Muscle layer of colon (tissue), 2 donors: ENCODE data around the gene FLYWCH1.
"Not testable (repeated sequence)": the region's sequence is repeated elsewhere in the genome, so short reads cannot be mapped to it uniquely, and the experiment has no call there.

Source experiments
- H3K27ac ChIP-seq: one replicate; pipeline ENCODE4 v1.7.0; 2013; ENCODE audit warnings: low read depth, mild to moderate bottlenecking, low read length, moderate library complexity
- H3K27me3 ChIP-seq, 2 donors: one replicate each; pipeline ENCODE4 v1.7.0; 2013; ENCODE audit warnings: low read length in 2 of 2, mild to moderate bottlenecking in 2 of 2; ENCODE audit not compliant: insufficient read depth in 2 of 2, control insufficient read depth in 1 of 2
- H3K36me3 ChIP-seq: one replicate; pipeline ENCODE4 v1.7.0; 2013; ENCODE audit warnings: mild to moderate bottlenecking, low read length; ENCODE audit not compliant: insufficient read depth
- H3K4me1 ChIP-seq: one replicate; pipeline ENCODE4 v1.7.0; 2013; ENCODE audit warnings: mild to moderate bottlenecking, low read length; ENCODE audit not compliant: insufficient read depth
- H3K4me3 ChIP-seq, 2 donors: one replicate each; pipeline ENCODE4 v1.7.0; 2013; ENCODE audit warnings: low read length in 2 of 2, low read depth in 1 of 2, mild to moderate bottlenecking in 1 of 2, moderate library complexity in 1 of 2
- H3K9ac ChIP-seq: one replicate; pipeline ENCODE4 v1.7.0; 2013; ENCODE audit warnings: low read length
- H3K9me3 ChIP-seq: one replicate; pipeline ENCODE4 v1.7.0; 2013; ENCODE audit warnings: mild to moderate bottlenecking, low read length
- donor health status: abdominal sarcoma.
- donor health status: Adenocarcinoma of cecum.

The FLYWCH1 gene

DNA sequence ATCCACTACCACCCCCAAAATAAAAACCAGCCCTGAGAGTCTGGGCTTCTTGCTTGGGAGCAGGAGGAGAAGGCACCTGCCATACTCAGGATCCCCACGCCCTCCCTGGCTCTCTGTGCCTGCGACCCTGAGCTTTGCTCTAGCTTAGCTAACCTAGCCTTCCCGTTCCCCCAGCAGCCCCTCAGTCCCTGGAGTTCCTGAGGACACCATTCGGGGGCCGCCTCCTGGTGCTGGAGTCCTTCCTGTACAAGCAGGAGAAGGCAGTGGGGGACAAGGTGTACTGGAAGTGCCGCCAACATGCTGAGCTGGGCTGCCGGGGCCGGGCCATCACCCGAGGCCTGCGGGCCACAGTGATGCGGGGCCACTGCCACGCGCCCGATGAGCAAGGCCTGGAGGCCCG, 18.5 kb downstream of the FLYWCH1 start:
- H3K4me1 ChIP-seq, result no peaks in the 10 kb centered on the region

DNA sequence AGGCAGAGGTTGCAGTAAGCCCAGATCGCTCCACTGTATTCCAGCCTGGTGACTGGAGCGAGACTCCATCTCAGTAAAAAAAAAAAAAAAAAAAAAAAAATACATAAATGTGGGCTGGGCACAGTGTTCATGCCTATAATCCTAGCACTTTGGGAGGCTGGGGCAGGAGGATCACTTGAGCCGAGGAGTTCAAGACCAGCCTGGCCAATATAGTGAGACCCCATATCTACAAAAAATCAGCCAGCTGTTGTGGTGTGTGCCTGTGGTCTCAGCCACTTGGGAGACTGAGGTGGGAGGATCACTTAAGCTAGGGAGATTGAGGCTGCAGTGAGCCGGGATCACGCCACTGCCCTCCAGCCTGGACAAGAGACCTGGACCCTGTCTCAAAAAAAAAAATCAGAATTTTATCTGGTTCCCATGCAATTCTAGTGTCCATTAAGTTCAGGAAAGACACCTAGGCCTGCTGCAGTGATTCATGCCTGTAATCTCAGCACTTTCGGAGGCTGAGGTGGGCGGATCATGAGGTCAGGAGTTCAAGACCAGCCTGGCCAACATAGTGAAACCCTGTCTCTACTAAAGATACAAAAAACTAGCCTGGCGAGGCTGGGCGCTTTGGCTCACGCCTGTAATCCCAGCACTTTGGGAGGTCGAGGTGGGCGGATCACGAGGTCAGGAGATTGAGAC, 19.6 kb downstream of the FLYWCH1 start:
- peaks cover 18% of the 10 kb centered on the region for H3K36me3 ChIP-seq
- not testable (repeated sequence) for H3K9me3 ChIP-seq, H3K4me3 ChIP-seq, H3K27ac ChIP-seq, H3K27me3 ChIP-seq, H3K4me1 ChIP-seq, H3K9ac ChIP-seq

More for the DNA sequence above, 18.5 kb downstream of the FLYWCH1 start:
- no peaks in the 10 kb centered on the region for H3K27me3 ChIP-seq
- no peaks in the 10 kb centered on the region for H3K9me3 ChIP-seq
- no peak overlapping the region for H3K27ac ChIP-seq
- H3K36me3 ChIP-seq, result peaks cover 14% of the 10 kb centered on the region
- no peak overlapping the region for H3K9ac ChIP-seq
- H3K4me3 ChIP-seq, result no peak overlapping the region

DNA sequence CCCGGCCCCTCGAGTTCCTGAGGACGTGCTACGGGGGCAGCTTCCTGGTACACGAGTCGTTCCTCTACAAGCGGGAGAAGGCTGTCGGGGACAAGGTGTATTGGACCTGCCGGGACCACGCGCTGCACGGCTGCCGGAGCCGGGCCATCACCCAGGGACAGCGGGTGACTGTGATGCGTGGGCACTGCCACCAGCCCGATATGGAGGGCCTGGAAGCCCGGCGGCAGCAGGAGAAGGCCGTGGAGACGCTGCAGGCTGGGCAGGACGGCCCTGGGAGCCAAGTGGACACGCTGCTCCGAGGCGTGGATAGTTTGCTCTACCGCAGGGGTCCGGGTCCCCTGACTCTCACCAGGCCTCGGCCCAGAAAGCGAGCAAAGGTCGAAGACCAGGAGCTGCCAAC, 21.4 kb downstream of the FLYWCH1 start:
- Histone ChIP-seq H3K27ac (no peak overlapping the region), H3K9ac (no peak overlapping the region), H3K36me3 (peaks cover 33% of the 10 kb centered on the region), H3K4me1 (no peaks in the 10 kb centered on the region), H3K27me3 (no peaks in the 10 kb centered on the region), H3K4me3 (no peak overlapping the region), H3K9me3 (no peaks in the 10 kb centered on the region)

DNA sequence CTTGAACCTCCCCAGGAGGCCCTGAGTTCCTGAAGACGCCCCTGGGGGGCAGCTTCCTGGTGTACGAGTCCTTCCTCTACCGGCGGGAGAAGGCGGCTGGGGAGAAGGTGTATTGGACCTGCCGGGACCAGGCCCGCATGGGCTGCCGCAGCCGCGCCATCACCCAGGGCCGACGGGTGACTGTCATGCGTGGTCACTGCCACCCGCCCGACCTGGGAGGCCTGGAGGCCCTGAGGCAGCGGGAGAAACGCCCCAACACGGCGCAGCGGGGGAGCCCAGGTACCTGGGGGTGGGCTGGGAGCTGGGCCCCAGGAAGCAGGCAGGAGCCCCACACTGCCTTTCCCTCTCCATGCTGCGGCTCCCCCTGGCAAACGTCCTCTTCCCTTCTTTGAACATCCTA, 22.0 kb downstream of the FLYWCH1 start:
- H3K4me3 ChIP-seq, result no peak overlapping the region
- no peaks in the 10 kb centered on the region for H3K4me1 ChIP-seq
- peaks cover 34% of the 10 kb centered on the region for H3K36me3 ChIP-seq
- H3K9me3 ChIP-seq, result no peaks in the 10 kb centered on the region
- no peaks in the 10 kb centered on the region for H3K27me3 ChIP-seq
- H3K27ac ChIP-seq, result no peak overlapping the region
- no peak overlapping the region for H3K9ac ChIP-seq

DNA sequence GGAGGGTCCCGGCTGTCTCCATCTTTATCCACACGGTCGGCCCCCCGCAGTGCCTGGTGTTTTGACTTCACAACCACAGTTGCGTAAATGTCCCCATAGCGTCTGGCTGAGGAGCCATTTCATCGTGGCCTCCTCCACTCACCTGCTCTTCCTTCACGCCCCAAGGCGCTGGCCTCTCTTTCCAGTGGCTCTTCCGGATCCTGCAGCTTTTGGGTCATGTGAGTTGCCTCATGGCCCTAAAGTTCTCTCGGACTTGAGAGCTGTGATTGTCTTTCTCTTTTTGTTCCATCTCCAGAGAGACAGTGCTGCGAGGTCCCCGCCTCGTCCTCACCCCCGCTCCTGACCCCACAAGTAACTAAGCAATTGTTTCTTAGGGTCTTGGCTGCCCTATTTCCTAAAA, 22.7 kb downstream of the FLYWCH1 start:
- Histone ChIP-seq H3K27ac (no peak overlapping the region), H3K27me3 (no peaks in the 10 kb centered on the region), H3K9ac (no peak overlapping the region), H3K4me1 (no peaks in the 10 kb centered on the region), H3K36me3 (peaks cover 42% of the 10 kb centered on the region), H3K4me3 (no peak overlapping the region), H3K9me3 (no peaks in the 10 kb centered on the region)

DNA sequence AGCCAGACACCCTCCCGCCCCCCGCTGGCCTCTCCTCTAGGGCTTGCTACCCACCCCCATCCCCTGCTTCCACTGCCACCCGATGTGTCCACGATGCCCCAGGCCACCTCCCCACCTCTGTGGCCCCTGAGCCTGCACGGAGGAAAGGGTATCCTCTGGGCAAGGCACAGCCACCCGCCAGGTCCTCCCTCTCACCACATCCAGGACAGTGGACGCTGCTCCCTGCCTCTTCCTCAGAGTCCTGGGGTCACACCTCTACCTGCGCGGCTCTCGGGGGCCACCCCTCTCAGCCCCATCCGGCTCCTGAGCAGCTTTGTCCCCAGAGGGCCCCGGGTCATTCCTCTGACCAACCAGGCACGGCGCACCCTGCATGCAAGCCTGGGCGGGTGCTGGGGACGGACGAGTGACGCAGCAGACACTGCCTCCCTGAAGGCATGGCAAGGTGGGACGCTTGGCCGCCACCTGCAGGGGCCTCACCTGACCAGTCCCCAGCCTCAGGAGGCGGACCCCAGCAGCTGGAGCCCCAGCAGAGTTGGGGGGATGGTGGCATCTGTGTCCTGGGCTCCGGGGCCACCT, 24.8 kb downstream of the FLYWCH1 start:
- Histone ChIP-seq H3K27me3 (no peaks in the 10 kb centered on the region), H3K27ac (no peak overlapping the region), H3K4me1 (no peaks in the 10 kb centered on the region), H3K9me3 (no peaks in the 10 kb centered on the region), H3K4me3 (no peak overlapping the region), H3K36me3 (peaks cover 51% of the 10 kb centered on the region), H3K9ac (no peak overlapping the region)

DNA sequence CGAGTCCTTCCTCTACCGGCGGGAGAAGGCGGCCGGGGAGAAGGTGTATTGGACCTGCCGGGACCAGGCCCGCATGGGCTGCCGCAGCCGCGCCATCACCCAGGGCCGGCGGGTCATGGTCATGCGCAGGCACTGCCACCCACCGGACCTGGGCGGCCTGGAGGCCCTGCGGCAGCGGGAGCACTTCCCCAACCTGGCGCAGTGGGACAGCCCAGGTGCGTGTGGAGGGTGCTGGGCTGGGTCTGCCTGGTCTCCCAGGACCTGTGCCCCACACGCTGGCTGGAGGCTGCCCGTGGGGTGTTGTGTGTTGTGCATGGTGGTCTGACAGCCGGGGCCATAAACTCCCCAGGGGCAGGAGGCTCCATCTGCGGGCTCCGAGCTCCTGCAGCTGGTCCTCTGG, 25.4 kb downstream of the FLYWCH1 start:
- Histone ChIP-seq H3K36me3 (peaks cover 53% of the 10 kb centered on the region), H3K4me3 (no peak overlapping the region), H3K9me3 (no peaks in the 10 kb centered on the region), H3K27ac (no peak overlapping the region), H3K4me1 (no peaks in the 10 kb centered on the region), H3K9ac (no peak overlapping the region), H3K27me3 (no peaks in the 10 kb centered on the region)

DNA sequence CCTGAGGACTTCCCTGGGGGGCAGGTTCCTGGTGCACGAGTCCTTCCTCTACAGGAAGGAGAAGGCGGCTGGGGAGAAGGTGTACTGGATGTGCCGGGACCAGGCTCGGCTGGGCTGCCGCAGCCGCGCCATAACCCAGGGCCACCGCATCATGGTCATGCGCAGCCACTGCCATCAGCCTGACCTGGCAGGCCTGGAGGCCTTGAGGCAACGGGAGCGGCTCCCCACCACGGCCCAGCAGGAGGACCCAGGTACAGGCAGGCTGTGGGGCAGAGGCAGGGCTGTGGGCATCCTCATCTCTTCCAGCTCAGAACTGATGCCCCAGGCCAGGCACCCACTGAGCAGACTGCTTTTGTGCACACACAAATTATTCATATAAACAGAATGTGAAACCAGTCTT, 26.5 kb downstream of the FLYWCH1 start:
- H3K9ac ChIP-seq, result no peak overlapping the region
- no peak overlapping the region for H3K4me3 ChIP-seq
- no peaks in the 10 kb centered on the region for H3K27me3 ChIP-seq
- H3K4me1 ChIP-seq, result no peaks in the 10 kb centered on the region
- peaks cover 57% of the 10 kb centered on the region for H3K36me3 ChIP-seq
- no peaks in the 10 kb centered on the region for H3K9me3 ChIP-seq
- H3K27ac ChIP-seq, result no peak overlapping the region

DNA sequence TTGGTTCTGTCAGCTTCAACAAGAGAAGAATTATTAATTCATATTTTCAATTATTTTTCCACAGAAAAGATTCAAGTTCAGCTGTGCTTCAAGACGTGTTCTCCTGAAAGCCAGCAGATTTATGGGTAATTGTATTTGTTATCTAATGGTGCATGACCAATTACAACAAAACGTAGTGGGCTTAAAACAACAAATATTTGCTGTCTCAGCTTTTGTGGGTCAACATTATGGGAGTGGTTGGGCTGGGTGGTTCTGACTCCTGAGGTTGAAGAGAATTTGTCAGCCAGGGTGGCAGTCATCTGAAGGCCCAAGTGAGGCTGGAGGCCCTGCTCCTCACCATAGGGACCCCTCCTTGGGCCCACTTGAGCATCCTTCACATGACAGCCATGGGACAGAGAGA, 28.2 kb downstream of the FLYWCH1 start:
- H3K27me3 ChIP-seq, result no peaks in the 10 kb centered on the region
- H3K9me3 ChIP-seq, result no peaks in the 10 kb centered on the region
- H3K36me3 ChIP-seq, result peaks cover 51% of the 10 kb centered on the region
- no peak overlapping the region for H3K9ac ChIP-seq
- no peak overlapping the region for H3K4me3 ChIP-seq
- H3K27ac ChIP-seq, result no peak overlapping the region
- H3K4me1 ChIP-seq, result no peaks in the 10 kb centered on the region

DNA sequence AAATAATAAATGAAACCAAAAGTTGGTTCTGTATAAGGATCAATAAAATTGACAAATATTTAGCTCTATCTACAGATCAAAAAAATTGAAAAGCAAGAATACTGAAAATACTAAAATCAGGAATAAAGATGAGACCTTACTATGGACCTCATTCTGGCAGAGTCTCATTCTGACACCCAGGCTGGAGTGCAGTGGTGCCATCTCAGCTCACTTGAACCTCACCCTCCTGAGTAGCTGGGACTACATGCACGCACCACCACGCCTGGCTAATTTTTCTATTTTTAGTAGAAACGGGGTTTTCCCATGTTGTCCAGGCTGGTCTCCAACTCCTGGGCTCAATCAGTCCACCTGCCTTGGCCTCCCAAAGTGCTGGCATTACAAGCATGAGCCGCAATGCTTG, 30.3 kb downstream of the FLYWCH1 start:
- Histone ChIP-seq H3K9me3 (no peaks in the 10 kb centered on the region), H3K36me3 (peaks cover 39% of the 10 kb centered on the region), H3K4me3 (no peak overlapping the region), H3K27me3 (no peaks in the 10 kb centered on the region), H3K9ac (no peak overlapping the region), H3K4me1 (no peaks in the 10 kb centered on the region), H3K27ac (no peak overlapping the region)

DNA sequence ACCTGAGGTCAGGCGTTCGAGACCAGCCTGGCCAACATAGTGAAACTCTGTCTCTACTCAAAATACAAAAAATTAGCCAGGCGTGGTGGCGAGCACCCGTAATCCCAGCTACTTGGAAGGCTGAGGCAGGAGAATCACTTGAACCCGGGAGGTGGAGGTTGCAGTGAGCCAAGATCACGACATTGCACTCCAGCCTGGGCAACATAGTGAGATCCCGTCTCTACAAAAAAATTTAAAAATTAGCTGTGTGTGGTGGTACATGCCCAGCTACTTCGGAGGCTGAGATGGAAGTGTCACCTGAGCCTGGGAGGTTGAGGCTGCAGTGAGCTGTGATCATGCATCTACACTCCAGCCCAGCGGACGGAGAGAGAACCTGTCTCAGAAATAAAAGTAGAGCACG, 32.0 kb downstream of the FLYWCH1 start:
- H3K27ac ChIP-seq, H3K9ac ChIP-seq, H3K27me3 ChIP-seq, H3K9me3 ChIP-seq, H3K4me1 ChIP-seq, H3K4me3 ChIP-seq: not testable (repeated sequence)
- peaks cover 28% of the 10 kb centered on the region for H3K36me3 ChIP-seq

DNA sequence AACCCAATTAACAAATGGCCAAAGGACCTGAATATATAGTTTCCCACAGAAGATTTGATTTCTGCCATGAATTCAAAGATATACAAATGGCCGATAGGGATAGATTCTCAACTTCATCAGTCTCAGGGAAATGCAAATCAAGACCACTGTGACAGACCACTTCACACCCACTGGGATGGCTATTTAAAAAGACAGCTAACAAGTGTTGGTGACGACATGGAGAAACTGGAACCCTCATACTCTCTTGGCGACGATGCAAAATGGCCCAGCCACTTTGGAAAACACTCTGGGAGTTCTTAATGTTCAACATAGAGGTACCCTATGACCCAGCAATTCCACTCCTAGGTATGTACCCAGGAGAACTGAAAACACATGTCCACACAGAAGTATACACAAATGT, 34.9 kb downstream of the FLYWCH1 start:
- H3K4me1 ChIP-seq, result no peaks in the 10 kb centered on the region
- H3K36me3 ChIP-seq, result peaks cover 6% of the 10 kb centered on the region
- H3K27ac ChIP-seq, result no peak overlapping the region
- H3K9ac ChIP-seq, result no peak overlapping the region
- H3K4me3 ChIP-seq, result no peak overlapping the region
- H3K9me3 ChIP-seq, result no peaks in the 10 kb centered on the region
- H3K27me3 ChIP-seq, result no peaks in the 10 kb centered on the region
